ENCODE data around the gene ABCC6.
"Not testable (repeated sequence)": the region's sequence is repeated elsewhere in the genome, so short reads cannot be mapped to it uniquely, and the experiment has no call there.

ABCC6 gene

GRCh38 chr16:16200391-16200790, 22.9 kb downstream of the ABCC6 start:
- H3K4me3 ChIP-seq (ENCODE audit: control insufficient read depth in 1 of 7, extremely low read depth in 1 of 7, insufficient read depth in 4 of 7, low read depth in 2 of 7, low read length in 6 of 7); POLR2A ChIA-PET; H3K9me3 ChIP-seq (ENCODE audit: control extremely low read depth in 1 of 5, control insufficient read depth in 4 of 5, insufficient read depth in 2 of 5, low read depth in 1 of 5, low read length in 4 of 5); DNase-seq; CTCF ChIA-PET; H3K27me3 ChIP-seq (replicated peaks in 2 of 5; ENCODE audit: control insufficient read depth in 4 of 5, insufficient read depth in 5 of 5, low read length in 4 of 5); H3K27ac ChIP-seq (ENCODE audit: insufficient read depth in 1 of 2, low read depth in 1 of 2, low read length in 2 of 2, poor library complexity in 1 of 2, severe bottlenecking in 2 of 2); H3K36me3 ChIP-seq (ENCODE audit: control insufficient read depth in 4 of 4, insufficient read depth in 4 of 4, low read length in 3 of 4); H3K4me1 ChIP-seq (ENCODE audit: control extremely low read depth in 1 of 4, control insufficient read depth in 4 of 4, insufficient read depth in 4 of 4, low read length in 3 of 4): not testable (repeated sequence)
- WGBS (ENCODE audit: insufficient coverage), result no CpG with 5 or more reads among the region's 5 CpGs

- POLR2A ChIA-PET; H3K9me3 ChIP-seq (ENCODE audit: control extremely low read depth in 1 of 5, control insufficient read depth in 4 of 5, insufficient read depth in 2 of 5, low read depth in 1 of 5, low read length in 4 of 5); H3K27ac ChIP-seq (ENCODE audit: insufficient read depth in 1 of 2, low read depth in 1 of 2, low read length in 2 of 2, poor library complexity in 1 of 2, severe bottlenecking in 2 of 2); H3K4me1 ChIP-seq (ENCODE audit: control extremely low read depth in 1 of 4, control insufficient read depth in 4 of 4, insufficient read depth in 4 of 4, low read length in 3 of 4); DNase-seq; H3K4me3 ChIP-seq (ENCODE audit: control insufficient read depth in 1 of 7, extremely low read depth in 1 of 7, insufficient read depth in 4 of 7, low read depth in 2 of 7, low read length in 6 of 7); H3K36me3 ChIP-seq (ENCODE audit: control insufficient read depth in 4 of 4, insufficient read depth in 4 of 4, low read length in 3 of 4); H3K27me3 ChIP-seq (replicated peaks in 2 of 5; ENCODE audit: control insufficient read depth in 4 of 5, insufficient read depth in 5 of 5, low read length in 4 of 5); CTCF ChIA-PET: not testable (repeated sequence)
- no CpG with 5 or more reads among the region's 4 CpGs for WGBS (ENCODE audit: insufficient coverage)
These were observed 23.9 kb downstream of the ABCC6 start for GRCh38 chr16:16199428-16199827.

GRCh38 chr16:16197966-16198365, 25.3 kb downstream of the ABCC6 start:
- H3K36me3 ChIP-seq (ENCODE audit: control insufficient read depth in 4 of 4, insufficient read depth in 4 of 4, low read length in 3 of 4), result no peaks in the 10 kb centered on the region
- H3K4me1 ChIP-seq (ENCODE audit: control extremely low read depth in 1 of 4, control insufficient read depth in 4 of 4, insufficient read depth in 4 of 4, low read length in 3 of 4), result peaks cover 0 to 6% (median 0%) of the 10 kb centered on the region in 4 experiments
- H3K27ac ChIP-seq (ENCODE audit: insufficient read depth in 1 of 2, low read depth in 1 of 2, low read length in 2 of 2, poor library complexity in 1 of 2, severe bottlenecking in 2 of 2), result no peak overlapping the region
- H3K4me3 ChIP-seq (ENCODE audit: control insufficient read depth in 1 of 7, extremely low read depth in 1 of 7, insufficient read depth in 4 of 7, low read depth in 2 of 7, low read length in 6 of 7), result no peak overlapping the region
- DNase-seq, result no peak
- WGBS (ENCODE audit: insufficient coverage), result 94% methylated on average over 15 of the region's 17 CpGs
- CTCF ChIA-PET, result no interaction called here
- no peaks in the 10 kb centered on the region for H3K27me3 ChIP-seq (replicated peaks in 2 of 5; ENCODE audit: control insufficient read depth in 4 of 5, insufficient read depth in 5 of 5, low read length in 4 of 5)
- H3K9me3 ChIP-seq (ENCODE audit: control extremely low read depth in 1 of 5, control insufficient read depth in 4 of 5, insufficient read depth in 2 of 5, low read depth in 1 of 5, low read length in 4 of 5), result no peaks in the 10 kb centered on the region
- POLR2A ChIA-PET, result no interaction called here

DNA sequence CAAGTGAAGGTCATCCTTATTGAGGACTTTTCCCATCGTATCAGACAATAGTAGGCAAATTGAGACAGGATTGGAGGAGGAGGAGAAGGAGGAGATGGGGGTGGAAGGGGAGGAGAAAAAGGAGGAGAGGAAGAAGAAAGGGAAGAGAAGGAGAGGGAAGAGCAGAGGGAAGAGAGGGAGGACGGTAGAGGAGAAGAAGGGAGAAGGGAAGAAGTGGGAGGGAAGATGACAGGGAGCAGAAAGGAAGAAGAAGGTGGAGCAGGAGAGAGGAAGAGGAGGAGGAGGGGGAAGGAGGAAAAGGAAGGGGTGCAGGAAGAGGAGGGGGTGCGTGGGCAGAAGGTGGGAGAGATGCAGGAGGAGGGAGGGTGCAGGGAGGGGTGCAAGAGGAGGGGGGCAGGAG, 26.0 kb downstream of the ABCC6 start:
- DNase-seq, result no peak
- H3K9me3 ChIP-seq (ENCODE audit: control extremely low read depth in 1 of 5, control insufficient read depth in 4 of 5, insufficient read depth in 2 of 5, low read depth in 1 of 5, low read length in 4 of 5), result no peaks in the 10 kb centered on the region
- WGBS (ENCODE audit: insufficient coverage), result 63% methylated on average over 3 of the region's 3 CpGs
- no peaks in the 10 kb centered on the region for H3K27me3 ChIP-seq (replicated peaks in 2 of 5; ENCODE audit: control insufficient read depth in 4 of 5, insufficient read depth in 5 of 5, low read length in 4 of 5)
- no peak overlapping the region for H3K27ac ChIP-seq (ENCODE audit: insufficient read depth in 1 of 2, low read depth in 1 of 2, low read length in 2 of 2, poor library complexity in 1 of 2, severe bottlenecking in 2 of 2)
- H3K4me1 ChIP-seq (ENCODE audit: control extremely low read depth in 1 of 4, control insufficient read depth in 4 of 4, insufficient read depth in 4 of 4, low read length in 3 of 4), result peaks cover 0 to 6% (median 2%) of the 10 kb centered on the region in 4 experiments
- ChIA-PET POLR2A (no interaction called here), CTCF (no interaction called here)
- no peaks in the 10 kb centered on the region for H3K36me3 ChIP-seq (ENCODE audit: control insufficient read depth in 4 of 4, insufficient read depth in 4 of 4, low read length in 3 of 4)
- H3K4me3 ChIP-seq (ENCODE audit: control insufficient read depth in 1 of 7, extremely low read depth in 1 of 7, insufficient read depth in 4 of 7, low read depth in 2 of 7, low read length in 6 of 7), result no peak overlapping the region

DNA sequence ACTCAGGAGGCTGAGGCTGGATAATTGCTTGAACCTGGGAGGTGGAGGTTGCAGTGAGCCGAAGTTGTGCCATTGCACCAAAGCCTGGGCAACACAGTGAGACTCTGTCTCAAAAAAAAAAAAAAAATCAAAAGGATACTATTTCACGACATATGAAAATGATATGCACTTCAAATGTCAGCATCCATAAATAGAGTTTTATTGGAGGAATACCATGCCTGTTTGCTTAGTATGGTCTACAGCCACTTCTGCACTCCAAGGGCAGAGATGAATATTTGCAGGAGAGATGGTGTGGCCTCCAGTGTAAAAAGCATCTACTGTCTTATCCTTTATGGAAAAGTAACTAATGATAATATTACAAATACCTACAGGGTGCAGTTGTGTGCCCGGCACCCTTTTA, 27.2 kb downstream of the ABCC6 start:
- DNase-seq, result no peak
- Histone ChIP-seq H3K9me3 (ENCODE audit: control extremely low read depth in 1 of 5, control insufficient read depth in 4 of 5, insufficient read depth in 2 of 5, low read depth in 1 of 5, low read length in 4 of 5) (no peaks in the 10 kb centered on the region), H3K4me3 (ENCODE audit: control insufficient read depth in 1 of 7, extremely low read depth in 1 of 7, insufficient read depth in 4 of 7, low read depth in 2 of 7, low read length in 6 of 7) (no peak overlapping the region), H3K27me3 (replicated peaks in 2 of 5; ENCODE audit: control insufficient read depth in 4 of 5, insufficient read depth in 5 of 5, low read length in 4 of 5) (no peaks in the 10 kb centered on the region), H3K27ac (ENCODE audit: insufficient read depth in 1 of 2, low read depth in 1 of 2, low read length in 2 of 2, poor library complexity in 1 of 2, severe bottlenecking in 2 of 2) (no peak overlapping the region), H3K36me3 (ENCODE audit: control insufficient read depth in 4 of 4, insufficient read depth in 4 of 4, low read length in 3 of 4) (no peaks in the 10 kb centered on the region), H3K4me1 (ENCODE audit: control extremely low read depth in 1 of 4, control insufficient read depth in 4 of 4, insufficient read depth in 4 of 4, low read length in 3 of 4) (peaks cover 0 to 7% (median 3%) of the 10 kb centered on the region in 4 experiments)
- ChIA-PET POLR2A (no interaction called here), CTCF (no interaction called here)
- 92% methylated on average over 2 of the region's 3 CpGs for WGBS (ENCODE audit: insufficient coverage)

DNA sequence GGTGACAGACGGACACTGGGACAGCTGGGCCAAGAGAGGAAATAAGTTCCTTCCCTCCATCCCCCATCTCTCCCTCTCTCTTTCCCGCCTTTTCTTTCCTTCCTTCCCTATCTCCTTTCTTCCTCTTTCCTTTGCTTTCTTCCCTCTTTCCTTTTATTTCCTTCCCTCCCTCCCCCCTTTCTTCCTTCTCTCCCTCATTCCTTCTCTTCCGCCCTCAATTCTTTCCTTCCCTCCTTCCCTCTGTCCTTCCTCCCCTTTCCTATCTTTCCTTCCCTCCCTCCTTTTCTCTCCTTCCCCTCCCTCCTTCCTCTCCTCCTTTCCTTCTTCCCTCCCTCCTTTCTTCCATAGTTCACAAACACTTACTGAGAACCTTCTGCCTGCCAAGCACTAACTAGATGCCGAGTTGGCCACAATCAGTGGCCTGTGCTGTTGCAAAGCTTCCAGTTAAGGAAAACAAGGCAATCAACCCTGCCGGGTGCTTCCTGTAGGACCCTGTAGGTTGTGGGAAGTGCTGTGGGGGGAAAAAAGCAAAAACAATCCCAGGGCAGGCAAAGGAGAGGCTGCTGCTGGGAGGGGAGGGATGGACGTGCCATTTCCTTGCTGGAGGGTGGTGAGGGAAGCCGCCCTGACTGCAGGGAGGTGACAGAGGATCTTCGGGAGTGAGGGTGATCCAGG, 31.7 kb downstream of the ABCC6 start:
- no peak for DNase-seq
- Histone ChIP-seq H3K4me3 (ENCODE audit: control insufficient read depth in 1 of 7, extremely low read depth in 1 of 7, insufficient read depth in 4 of 7, low read depth in 2 of 7, low read length in 6 of 7) (no peak overlapping the region), H3K4me1 (ENCODE audit: control extremely low read depth in 1 of 4, control insufficient read depth in 4 of 4, insufficient read depth in 4 of 4, low read length in 3 of 4) (peaks cover 0 to 8% (median 0%) of the 10 kb centered on the region in 4 experiments), H3K27ac (ENCODE audit: insufficient read depth in 1 of 2, low read depth in 1 of 2, low read length in 2 of 2, poor library complexity in 1 of 2, severe bottlenecking in 2 of 2) (no peak overlapping the region), H3K9me3 (ENCODE audit: control extremely low read depth in 1 of 5, control insufficient read depth in 4 of 5, insufficient read depth in 2 of 5, low read depth in 1 of 5, low read length in 4 of 5) (no peaks in the 10 kb centered on the region), H3K36me3 (ENCODE audit: control insufficient read depth in 4 of 4, insufficient read depth in 4 of 4, low read length in 3 of 4) (no peaks in the 10 kb centered on the region), H3K27me3 (replicated peaks in 2 of 5; ENCODE audit: control insufficient read depth in 4 of 5, insufficient read depth in 5 of 5, low read length in 4 of 5) (no peaks in the 10 kb centered on the region)
- WGBS (ENCODE audit: insufficient coverage), result 77% methylated on average over 7 of the region's 8 CpGs
- ChIA-PET POLR2A (no interaction called here), CTCF (interaction anchor here (0.9 to 1.5 kb wide), 3 partner anchors 8 to 50 kb away, joined by 3 read pairs; no protein-coding TSS in a partner anchor)

GRCh38 chr16:16190966-16191365, 32.3 kb downstream of the ABCC6 start:
- H3K27ac ChIP-seq (ENCODE audit: insufficient read depth in 1 of 2, low read depth in 1 of 2, low read length in 2 of 2, poor library complexity in 1 of 2, severe bottlenecking in 2 of 2); DNase-seq; H3K9me3 ChIP-seq (ENCODE audit: control extremely low read depth in 1 of 5, control insufficient read depth in 4 of 5, insufficient read depth in 2 of 5, low read depth in 1 of 5, low read length in 4 of 5); H3K27me3 ChIP-seq (replicated peaks in 2 of 5; ENCODE audit: control insufficient read depth in 4 of 5, insufficient read depth in 5 of 5, low read length in 4 of 5); POLR2A ChIA-PET; H3K4me1 ChIP-seq (ENCODE audit: control extremely low read depth in 1 of 4, control insufficient read depth in 4 of 4, insufficient read depth in 4 of 4, low read length in 3 of 4); H3K36me3 ChIP-seq (ENCODE audit: control insufficient read depth in 4 of 4, insufficient read depth in 4 of 4, low read length in 3 of 4); H3K4me3 ChIP-seq (ENCODE audit: control insufficient read depth in 1 of 7, extremely low read depth in 1 of 7, insufficient read depth in 4 of 7, low read depth in 2 of 7, low read length in 6 of 7): not testable (repeated sequence)
- CTCF ChIA-PET, result interaction anchor here (0.7 to 1.5 kb wide), 5 partner anchors 10 to 427 kb away, joined by 3 to 4 read pairs (median 3); no protein-coding TSS in a partner anchor
- 91% methylated on average over 11 of the region's 12 CpGs for WGBS (ENCODE audit: insufficient coverage)

Data from common myeloid progenitor, CD34-positive (primary cell).